Esophagus muscularis mucosa (tissue), 4 donors: ENCODE results near the gene NDUFAF8. TPM values are rescaled to one million over a fixed set of nuclear protein-coding genes. Genes with fewer than 3 reads are reported as not detected.

Experiments
- DNase-seq: peaks from one replicate; pipeline ENCODE4 v3.0.0-alpha.2; 2017; ENCODE audit errors: extremely low spot score
- H3K27ac ChIP-seq, 4 donors: fragments of 200-600 bp; sonication (generic); replicated peaks in 1 of 4; 1 replicate in 3 of 4; 2 replicates in 1 of 4; pipeline ENCODE4 v1.5.1; 2016 to 2019; ENCODE audit warnings: mild to moderate bottlenecking in 1 of 4
- H3K27me3 ChIP-seq, 4 donors: fragments of 200-600 bp; sonication (generic); one replicate each; pipeline versions ENCODE4 v1.5.1 to v1.6.0; 2016 to 2019
- H3K36me3 ChIP-seq, 4 donors: fragments of 200-600 bp; sonication (generic); one replicate each; pipeline ENCODE4 v1.5.1; 2016 to 2019
- H3K4me1 ChIP-seq, 4 donors: fragments of 200-600 bp; sonication (generic); one replicate each; pipeline ENCODE4 v1.5.1; 2016 to 2019
- H3K4me3 ChIP-seq, 4 donors: fragments of 200-600 bp; sonication (generic); 1 replicate in 2 of 4; 2 replicates in 2 of 4; pipeline ENCODE4 v1.5.1; 2016 to 2019; ENCODE audit warnings: mild to moderate bottlenecking in 4 of 4, moderate library complexity in 1 of 4
- H3K9me3 ChIP-seq, 4 donors: fragments of 200-600 bp; sonication (generic); 1 replicate in 3 of 4; 2 replicates in 1 of 4; pipeline ENCODE4 v1.5.1; 2016 to 2019
- CTCF ChIP-seq, 3 experiments: fragments of 200-600 bp in 2 of 3; fragments of 450-650 bp in 1 of 3; sonication (generic) in 2 of 3; IDR thresholded peaks; one replicate each; pipeline ENCODE4 v1.5.1; 2017 to 2019; ENCODE audit warnings: antibody characterized with exemption in 3 of 3, mild to moderate bottlenecking in 2 of 3, moderate library complexity in 1 of 3
- EP300 ChIP-seq: sonication (generic); formaldehyde crosslinking; IDR thresholded peaks from one replicate; pipeline ENCODE4 v1.6.1; 2017; ENCODE audit warnings: antibody characterized with exemption
- POLR2A ChIP-seq: fragments of 450-650 bp; IDR thresholded peaks from one replicate; pipeline ENCODE4 v1.6.1; 2017; ENCODE audit warnings: antibody characterized with exemption, moderate library complexity, mild to moderate bottlenecking, low read depth
- POLR2AphosphoS5 ChIP-seq, 2 donors: sonication (generic); formaldehyde crosslinking; IDR thresholded peaks; one replicate each; pipeline ENCODE4 v1.6.1; 2017; ENCODE audit warnings: antibody characterized with exemption in 2 of 2
- WGBS: methylation state at CpG from one replicate; pipeline ENCODE4 v1.1.5; 2018; 5-methylcytosine and 5-hydroxymethylcytosine counted together
- intact Hi-C: fragments of 100-400 bp; cut with DNase I; formaldehyde crosslinking; loops from one replicate; pipeline ENCODE4 v1.15.1; 2023
- total RNA-seq, 4 donors: library from RNA; depleted of rRNA; stranded (reverse); fragments of >200 nt; gene quantifications; one replicate each; pipeline versions ENCODE4 v1.1.0 to v1.2.1, GENCODE V29; 2016

The NDUFAF8 gene
- total RNA-seq, 4 donors from 2014 or later = 34.6 to 54.8 (median 40.4) TPM

- Histone ChIP-seq H3K27me3 (no peaks in the 10 kb centered on the region), H3K4me3 (no peak overlapping the region), H3K4me1 (peaks cover 0 to 5% (median under 1%) of the 10 kb centered on the region in 4 donors), H3K27ac (no peak overlapping the region), H3K9me3 (no peaks in the 10 kb centered on the region), H3K36me3 (peaks cover 0 to 52% (median 32%) of the 10 kb centered on the region in 4 donors)
- intact Hi-C loops = no loop called here
- 86% methylated on average over 4 of the region's 4 CpGs for WGBS
- DNase-seq = no peak
- TF ChIP-seq EP300 (no peak), POLR2AphosphoS5 (IDR thresholded peaks at IDR 0.05) (no peak), POLR2A (no peak), CTCF (IDR thresholded peaks at IDR 0.05) (no peak)
Observed at GRCh38 chr17:81206166-81206565, 33.0 kb upstream of the NDUFAF8 start.

- no peaks in the 10 kb centered on the region for H3K27me3 ChIP-seq
- intact Hi-C loops = no loop called here
- no peak for DNase-seq
- peaks cover 0 to 5% (median 0%) of the 10 kb centered on the region in 4 donors for H3K4me1 ChIP-seq
- TF ChIP-seq POLR2A (no peak), EP300 (no peak), POLR2AphosphoS5 (IDR thresholded peaks at IDR 0.05) (no peak), CTCF (IDR thresholded peaks at IDR 0.05) (no peak)
- peaks cover 0 to 52% (median 30%) of the 10 kb centered on the region in 4 donors for H3K36me3 ChIP-seq
- no peak overlapping the region for H3K27ac ChIP-seq
- 95% methylated on average over 12 of the region's 12 CpGs for WGBS
- H3K9me3 ChIP-seq = no peaks in the 10 kb centered on the region
- H3K4me3 ChIP-seq = no peak overlapping the region
Observed at GRCh38 chr17:81206657-81207056, 32.5 kb upstream of the NDUFAF8 start.

GRCh38 chr17:81207610-81208581 is 31.2 kb upstream of the NDUFAF8 start:
- no peak for DNase-seq
- Histone ChIP-seq H3K27ac (no peak overlapping the region), H3K27me3 (no peaks in the 10 kb centered on the region), H3K9me3 (no peaks in the 10 kb centered on the region), H3K4me3 (no peak overlapping the region), H3K36me3 (peaks cover 0 to 44% (median 29%) of the 10 kb centered on the region in 4 donors), H3K4me1 (peaks cover 0 to 5% (median 0%) of the 10 kb centered on the region in 4 donors)
- no peak for TF ChIP-seq POLR2AphosphoS5 (IDR thresholded peaks at IDR 0.05)
- no peak for TF ChIP-seq POLR2A
- TF ChIP-seq EP300 = no peak
- no peak for TF ChIP-seq CTCF (IDR thresholded peaks at IDR 0.05)
- 84% methylated on average over 16 of the region's 21 CpGs for WGBS
- intact Hi-C loops = no loop called here

GRCh38 chr17:81208651-81209050 is 30.5 kb upstream of the NDUFAF8 start:
- intact Hi-C loops = no loop called here
- Histone ChIP-seq H3K4me1 (peaks cover 0 to 5% (median 0%) of the 10 kb centered on the region in 4 donors), H3K4me3 (no peak overlapping the region), H3K27me3 (no peaks in the 10 kb centered on the region), H3K9me3 (no peaks in the 10 kb centered on the region), H3K36me3 (peaks cover 0 to 36% (median 22%) of the 10 kb centered on the region in 4 donors), H3K27ac (no peak overlapping the region)
- 96% methylated on average over 7 of the region's 10 CpGs for WGBS
- TF ChIP-seq CTCF (IDR thresholded peaks at IDR 0.05) (no peak), POLR2A (no peak), EP300 (no peak), POLR2AphosphoS5 (IDR thresholded peaks at IDR 0.05) (no peak)
- DNase-seq = no peak
